GM20431 (cell line): ENCODE data around the gene B4GALNT2.

ENCODE experiments used
- in situ Hi-C: fragments of 300-500 bp; cut with MseI, MboI; formaldehyde crosslinking; loops from one replicate; pipeline ENCODE4 v1.15.0; 2020; ENCODE audit warnings: low sequenced_read_pairs; ENCODE audit not compliant: unreplicated experiment

The B4GALNT2 gene

GRCh38 chr17:49203796-49204195, 71.2 kb downstream of the B4GALNT2 start:
- in situ Hi-C loops = no loop called here

GRCh38 chr17:49204516-49204915, 71.9 kb downstream of the B4GALNT2 start:
- in situ Hi-C loops = no loop called here

- in situ Hi-C loops = no loop called here
Measured at GRCh38 chr17:49209061-49209571, 76.5 kb downstream of the B4GALNT2 start.

GRCh38 chr17:49210158-49211029, 77.8 kb downstream of the B4GALNT2 start, which contains the start of the genes ABI3 and GNGT2:
TSS of gene ABI3 (plus strand) at chr17:49210707. CDS start at chr17:49210725, 18 bp downstream.
TSS of gene GNGT2 (minus strand) at chr17:49210574. CDS start at chr17:49207422, 3,152 bp downstream.
- in situ Hi-C loops = no loop called here

GRCh38 chr17:49213399-49213798, 80.8 kb downstream of the B4GALNT2 start:
- in situ Hi-C loops = no loop called here

GRCh38 chr17:49213847-49214246, 81.3 kb downstream of the B4GALNT2 start:
- in situ Hi-C loops = no loop called here

GRCh38 chr17:49214676-49215360, 82.2 kb downstream of the B4GALNT2 start:
- in situ Hi-C loops = no loop called here

GRCh38 chr17:49216482-49216881, 83.9 kb downstream of the B4GALNT2 start:
- in situ Hi-C loops = no loop called here

GRCh38 chr17:49216953-49217650, 84.5 kb downstream of the B4GALNT2 start:
- in situ Hi-C loops = no loop called here

- in situ Hi-C loops = no loop called here
Measured at GRCh38 chr17:49217651-49218413, 85.3 kb downstream of the B4GALNT2 start.

GRCh38 chr17:49218941-49219913, 86.7 kb downstream of the B4GALNT2 start:
- in situ Hi-C loops = no loop called here

- in situ Hi-C loops = no loop called here
Measured at GRCh38 chr17:49219987-49220386, 87.4 kb downstream of the B4GALNT2 start.

GRCh38 chr17:49223168-49223516, 90.6 kb downstream of the B4GALNT2 start:
- in situ Hi-C loops = no loop called here

GRCh38 chr17:49223517-49224197, 91.1 kb downstream of the B4GALNT2 start:
- in situ Hi-C loops = no loop called here

GRCh38 chr17:49224198-49224996, 91.8 kb downstream of the B4GALNT2 start:
- in situ Hi-C loops = no loop called here

- in situ Hi-C loops = loop anchor here (5.0 kb wide), 1 partner anchor 48 kb away; no protein-coding TSS in a partner anchor
Measured at GRCh38 chr17:49224997-49225337, 92.4 kb downstream of the B4GALNT2 start.

GRCh38 chr17:49225554-49226236, 93.1 kb downstream of the B4GALNT2 start:
- in situ Hi-C loops = loop anchor here (5.0 kb wide), 1 partner anchor 48 kb away; no protein-coding TSS in a partner anchor
